NCI-H446 (cell line): ENCODE measurements around the gene POU4F3.
A peak's percentile ranks its signal among the peaks of the same experiment; 100 is the strongest.
"Not testable (repeated sequence)": the region's sequence is repeated elsewhere in the genome, so short reads cannot be mapped to it uniquely, and the experiment has no call there.

Source experiments
- DNase-seq, 2 experiments: peaks; one replicate each; lab custom pipeline; 2025; lab: John Stamatoyannopoulos, UW

Gene POU4F3, protein sequence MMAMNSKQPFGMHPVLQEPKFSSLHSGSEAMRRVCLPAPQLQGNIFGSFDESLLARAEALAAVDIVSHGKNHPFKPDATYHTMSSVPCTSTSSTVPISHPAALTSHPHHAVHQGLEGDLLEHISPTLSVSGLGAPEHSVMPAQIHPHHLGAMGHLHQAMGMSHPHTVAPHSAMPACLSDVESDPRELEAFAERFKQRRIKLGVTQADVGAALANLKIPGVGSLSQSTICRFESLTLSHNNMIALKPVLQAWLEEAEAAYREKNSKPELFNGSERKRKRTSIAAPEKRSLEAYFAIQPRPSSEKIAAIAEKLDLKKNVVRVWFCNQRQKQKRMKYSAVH

DNA sequence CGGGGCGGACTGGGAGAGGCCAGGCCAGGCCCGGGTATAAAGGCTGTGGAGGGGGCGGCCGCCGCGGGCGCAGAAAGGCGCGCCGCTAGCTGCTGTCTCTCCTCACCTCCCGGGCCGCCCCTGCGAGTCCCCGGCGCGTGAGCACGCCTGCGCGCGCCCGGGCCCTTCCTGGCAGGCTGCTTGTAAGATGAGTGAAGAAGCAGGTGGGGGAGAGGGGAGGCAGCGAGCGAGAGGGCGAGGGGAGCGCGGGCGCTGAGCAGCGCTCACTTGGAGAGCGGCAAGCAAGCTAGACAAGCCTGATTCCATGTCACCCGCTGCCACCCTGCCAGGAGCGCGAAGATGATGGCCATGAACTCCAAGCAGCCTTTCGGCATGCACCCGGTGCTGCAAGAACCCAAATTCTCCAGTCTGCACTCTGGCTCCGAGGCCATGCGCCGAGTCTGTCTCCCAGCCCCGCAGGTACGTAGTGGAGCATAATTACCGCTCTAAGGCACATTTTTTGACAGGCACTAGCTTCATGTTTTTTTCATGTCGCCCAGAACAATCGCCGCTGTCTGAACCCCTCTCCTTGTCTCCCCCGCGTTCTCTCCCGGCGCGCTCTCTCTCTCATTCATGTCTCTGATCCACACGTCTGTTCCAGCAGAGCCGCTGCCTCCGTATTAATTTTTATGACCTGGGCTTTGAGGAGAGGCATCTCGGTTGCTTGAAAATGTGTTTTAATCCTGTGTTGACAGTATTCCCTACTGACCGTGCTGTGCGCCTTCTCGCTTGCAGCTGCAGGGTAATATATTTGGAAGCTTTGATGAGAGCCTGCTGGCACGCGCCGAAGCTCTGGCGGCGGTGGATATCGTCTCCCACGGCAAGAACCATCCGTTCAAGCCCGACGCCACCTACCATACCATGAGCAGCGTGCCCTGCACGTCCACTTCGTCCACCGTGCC is at the start of gene POU4F3:
POU4F3 (plus strand) TSS at position 66 of the 941 bp plus-strand sequence; CDS start at position 340, 274 bp downstream.
- no peak for DNase-seq

GRCh38 chr5:146290318-146290717 is 48.3 kb upstream of the POU4F3 start:
- no peak for DNase-seq

- DNase-seq = peak; percentile 30 to 53
Measured at GRCh38 chr5:146291421-146292074, 47.1 kb upstream of the POU4F3 start.

DNA sequence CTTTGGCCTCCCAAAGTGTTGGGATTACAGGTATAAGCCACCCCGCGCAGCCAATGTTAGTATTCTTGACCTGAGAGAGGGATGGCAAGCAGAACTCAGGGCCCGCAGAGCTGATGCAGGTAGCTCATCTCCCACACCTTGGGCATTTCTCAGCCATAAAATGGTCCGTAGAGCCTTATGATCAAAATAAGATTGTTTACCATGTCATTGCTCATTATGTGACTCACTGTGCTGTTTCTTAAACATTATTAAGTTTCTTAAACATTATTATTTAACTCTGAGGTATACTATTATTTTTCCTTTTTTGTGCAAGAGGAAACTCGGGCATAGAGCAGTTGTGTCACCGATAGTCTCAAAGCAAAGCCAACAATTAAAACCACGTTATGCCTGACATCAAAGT is 42.4 kb upstream of the POU4F3 start:
- DNase-seq = no peak

- not testable (repeated sequence) for DNase-seq
Measured at GRCh38 chr5:146298920-146299319, 39.7 kb upstream of the POU4F3 start.

- DNase-seq = no peak
Measured at GRCh38 chr5:146301626-146302025, 37.0 kb upstream of the POU4F3 start.

- no peak for DNase-seq
Measured at GRCh38 chr5:146302406-146302805, 36.2 kb upstream of the POU4F3 start.

DNA sequence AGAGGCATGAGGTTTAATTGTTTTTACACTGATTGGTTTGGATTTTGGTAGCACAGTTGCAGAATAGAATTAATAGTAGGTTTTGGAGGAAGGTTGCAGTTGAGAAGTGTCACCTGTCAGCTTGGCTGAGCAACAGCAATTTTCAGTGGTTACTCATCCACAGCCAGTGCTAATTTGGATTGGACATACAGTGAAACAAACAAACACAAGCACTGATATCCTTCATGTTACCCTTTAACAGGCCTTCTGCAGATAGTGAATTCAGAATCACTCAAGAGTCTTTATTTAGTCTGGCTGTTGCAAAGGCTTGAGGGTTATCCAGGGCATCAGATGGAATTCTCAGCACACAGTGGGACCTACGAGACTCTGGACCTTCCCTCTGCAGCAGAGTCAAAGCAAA is 31.8 kb upstream of the POU4F3 start:
- no peak for DNase-seq

DNA sequence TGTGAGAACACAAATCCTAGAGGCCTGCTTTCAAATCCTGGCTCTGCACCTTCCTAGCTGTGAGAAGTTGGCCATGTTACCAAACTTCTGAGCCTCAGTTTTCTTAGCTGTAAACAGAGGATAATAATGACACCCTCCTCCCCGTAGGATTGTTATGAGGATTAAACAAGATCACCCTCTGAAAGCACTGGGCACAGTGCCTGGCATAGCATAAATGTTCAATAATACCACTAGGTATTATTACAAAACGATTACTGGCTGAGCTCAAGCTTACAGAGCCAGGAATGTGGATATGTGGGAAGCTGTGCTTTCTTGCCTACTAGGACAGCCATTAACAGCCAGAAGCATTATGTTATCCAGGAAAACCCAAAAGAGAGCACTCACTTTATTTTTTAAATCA is 30.8 kb upstream of the POU4F3 start:
- no peak for DNase-seq

DNA sequence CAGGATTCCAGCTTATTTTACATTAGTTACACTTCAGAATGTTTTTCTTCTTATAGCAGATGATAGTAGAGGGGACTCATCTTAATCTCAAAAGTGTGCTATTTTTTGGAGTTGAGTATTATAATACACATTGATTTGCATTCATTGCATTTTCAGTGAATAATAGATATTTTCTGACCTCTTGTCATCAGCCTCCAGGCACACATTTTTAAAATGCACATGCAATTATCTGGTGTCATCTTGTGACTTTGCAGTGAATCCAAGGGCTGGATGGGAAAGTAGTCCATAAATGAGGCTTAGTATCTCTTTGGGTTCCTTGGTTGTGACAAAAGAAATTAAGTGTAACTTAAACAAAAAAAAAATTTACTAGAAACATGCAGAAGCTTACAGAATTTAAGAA is 28.1 kb upstream of the POU4F3 start:
- DNase-seq = no peak

DNA sequence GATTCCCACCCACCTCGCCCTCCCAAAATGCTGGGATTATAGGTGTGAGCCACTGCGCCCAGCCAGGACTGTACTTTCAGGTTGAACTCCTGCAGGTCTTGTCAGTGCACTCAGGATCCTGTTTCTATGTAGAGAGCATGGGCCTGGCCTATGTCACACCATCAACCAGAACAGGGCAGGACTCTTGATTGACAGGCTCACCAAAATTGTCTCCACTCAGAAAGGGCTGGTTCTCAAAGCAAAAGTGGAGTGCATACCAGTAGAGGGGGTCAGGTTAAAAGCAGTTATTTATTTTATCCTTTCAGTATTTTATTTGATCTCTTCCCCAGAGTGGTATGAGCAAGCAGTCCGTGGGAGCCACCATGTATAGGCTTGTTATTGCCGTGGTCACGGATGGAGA is 27.4 kb upstream of the POU4F3 start:
- DNase-seq = no peak

DNA sequence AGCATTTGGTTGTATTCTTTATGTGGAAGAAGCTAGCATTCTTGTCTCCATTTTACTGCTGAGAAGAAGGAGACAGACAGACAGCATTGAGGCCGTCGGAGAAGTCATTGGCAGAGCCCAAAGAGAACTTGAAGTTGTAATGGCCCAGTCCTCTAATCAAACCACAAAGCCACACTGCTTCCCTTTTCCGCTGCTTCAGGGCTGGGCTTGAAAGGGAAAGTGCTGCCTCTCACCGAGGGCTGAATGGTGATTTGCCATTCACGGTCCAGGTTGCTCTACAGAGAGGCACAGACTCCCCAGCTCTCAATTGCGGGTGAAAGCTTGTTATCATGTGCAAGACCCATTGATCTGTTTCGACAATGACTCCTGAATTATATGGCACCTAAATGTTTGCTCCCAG is 25.6 kb upstream of the POU4F3 start:
- DNase-seq = no peak

- DNase-seq = no peak
Measured at GRCh38 chr5:146321571-146321970, 17.1 kb upstream of the POU4F3 start.

- DNase-seq = no peak
Measured at GRCh38 chr5:146327257-146327870, 11.3 kb upstream of the POU4F3 start.

GRCh38 chr5:146327989-146328388 is 10.7 kb upstream of the POU4F3 start:
- no peak for DNase-seq

- no peak for DNase-seq
Measured at GRCh38 chr5:146329697-146330096, 8.9 kb upstream of the POU4F3 start.

DNA sequence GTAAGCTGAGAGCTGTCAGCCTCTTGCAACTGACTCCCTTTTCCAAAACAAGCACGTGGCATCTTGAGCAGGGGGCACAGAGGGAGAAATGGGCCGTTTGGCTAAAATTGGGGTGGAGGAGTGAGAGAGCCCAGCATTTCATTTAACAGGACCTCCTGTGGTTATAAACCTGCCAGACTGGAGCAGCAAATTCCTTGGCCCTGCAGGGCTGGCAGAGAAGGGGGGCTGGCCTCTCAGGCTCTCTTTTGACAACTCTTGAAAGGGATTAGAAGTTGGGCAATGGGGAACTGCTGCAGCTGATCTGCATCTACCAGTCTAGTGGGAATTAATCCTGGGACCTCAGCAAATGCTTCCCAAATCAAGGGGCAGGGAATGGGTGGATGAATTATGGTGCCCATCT is 7.2 kb upstream of the POU4F3 start:
- DNase-seq = no peak

DNA sequence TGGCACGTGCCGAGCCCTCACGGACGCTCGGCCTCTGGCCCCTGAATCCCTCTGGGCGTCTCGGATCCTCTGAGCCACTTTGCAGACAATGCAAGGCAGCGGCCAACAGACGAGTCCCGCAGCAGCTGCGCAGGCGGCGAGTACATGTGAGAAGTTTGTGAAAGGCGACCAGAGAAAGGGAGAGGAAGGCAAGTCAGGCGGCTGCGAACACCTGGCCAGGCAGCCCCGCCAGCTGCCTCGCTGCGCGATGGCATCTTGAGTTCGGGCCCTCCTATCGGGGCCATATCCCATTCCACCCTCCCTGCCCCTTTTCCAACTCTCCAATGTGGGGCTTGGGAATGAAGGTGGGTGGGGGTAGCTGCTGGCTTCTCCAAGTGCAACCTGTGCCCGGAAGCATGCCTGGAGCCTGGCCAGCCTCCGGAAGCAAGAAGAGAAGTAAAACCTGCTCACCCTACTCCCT is 4.5 kb upstream of the POU4F3 start:
- no peak for DNase-seq

DNA sequence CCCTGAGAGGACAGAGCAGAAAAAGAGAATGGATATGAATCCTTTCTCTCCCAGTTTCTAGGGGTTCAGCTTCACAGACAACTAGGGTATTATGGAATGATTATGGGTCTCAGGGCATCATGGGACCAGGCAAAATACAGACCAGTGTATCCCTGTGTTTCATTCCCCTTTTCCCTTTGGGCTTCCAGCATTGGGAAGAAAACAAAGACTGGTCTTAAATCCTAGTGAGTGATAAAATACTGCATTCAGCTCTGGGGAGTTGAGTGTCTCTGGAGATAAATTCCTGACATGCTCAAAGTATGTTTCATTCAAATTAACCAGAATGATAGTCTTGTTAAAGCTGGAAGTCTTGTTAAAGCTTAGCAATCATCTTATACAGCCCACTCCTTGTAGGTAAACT is 2.4 kb upstream of the POU4F3 start:
- DNase-seq = no peak

DNA sequence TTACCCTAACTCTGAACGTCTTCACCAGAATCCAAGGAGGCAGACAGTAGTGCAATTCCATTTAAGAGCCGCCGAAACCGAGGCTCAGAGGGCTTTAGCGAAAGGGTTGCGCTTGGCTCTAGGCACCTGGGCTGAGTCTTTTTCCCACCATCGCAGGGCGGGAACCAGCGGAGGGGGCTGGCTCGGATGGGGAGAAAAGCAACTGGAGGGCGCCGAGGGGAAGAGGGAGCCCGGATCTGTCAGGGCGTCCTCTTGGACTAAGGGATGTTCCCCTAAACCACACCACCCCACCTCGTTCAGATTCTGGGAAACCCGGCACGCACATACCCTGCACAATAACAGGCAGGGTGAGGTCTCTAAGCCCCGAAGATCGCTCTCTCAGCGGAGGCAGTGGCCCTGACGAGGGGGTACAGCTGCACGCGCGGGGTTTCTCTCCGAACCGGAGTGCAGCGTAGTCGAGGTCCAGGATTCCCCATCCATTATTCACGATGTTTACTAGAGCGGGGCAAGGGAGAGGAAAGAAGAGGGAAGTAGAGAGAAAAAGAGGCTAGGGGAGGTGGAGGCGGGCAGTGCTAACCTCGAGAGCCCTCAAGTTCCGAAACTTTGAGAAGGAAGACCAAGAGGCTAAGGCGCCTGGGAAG is 1.3 kb upstream of the POU4F3 start:
- no peak for DNase-seq

DNA sequence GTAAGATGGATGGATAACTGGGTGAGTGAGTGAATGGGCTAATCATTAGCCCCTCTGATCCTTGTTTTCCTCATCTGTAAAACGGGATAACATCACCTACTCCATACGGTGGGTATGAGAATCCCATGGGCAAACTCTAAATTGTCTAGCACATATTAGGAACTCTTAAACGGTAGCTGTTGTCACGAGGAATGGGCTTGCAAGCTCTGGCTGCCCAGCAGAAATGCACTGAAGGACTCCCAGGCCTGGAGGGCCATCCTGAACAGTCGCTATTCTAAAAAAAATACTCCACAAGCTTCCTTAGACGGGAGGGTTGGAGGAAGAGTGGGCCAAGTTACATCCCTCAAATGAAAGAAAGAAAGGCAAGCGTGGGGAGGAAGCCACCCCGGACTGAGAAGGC is 711 bp upstream of the POU4F3 start:
- DNase-seq = no peak
